ENCODE results near the gene SCIMP.

The SCIMP gene

DNA sequence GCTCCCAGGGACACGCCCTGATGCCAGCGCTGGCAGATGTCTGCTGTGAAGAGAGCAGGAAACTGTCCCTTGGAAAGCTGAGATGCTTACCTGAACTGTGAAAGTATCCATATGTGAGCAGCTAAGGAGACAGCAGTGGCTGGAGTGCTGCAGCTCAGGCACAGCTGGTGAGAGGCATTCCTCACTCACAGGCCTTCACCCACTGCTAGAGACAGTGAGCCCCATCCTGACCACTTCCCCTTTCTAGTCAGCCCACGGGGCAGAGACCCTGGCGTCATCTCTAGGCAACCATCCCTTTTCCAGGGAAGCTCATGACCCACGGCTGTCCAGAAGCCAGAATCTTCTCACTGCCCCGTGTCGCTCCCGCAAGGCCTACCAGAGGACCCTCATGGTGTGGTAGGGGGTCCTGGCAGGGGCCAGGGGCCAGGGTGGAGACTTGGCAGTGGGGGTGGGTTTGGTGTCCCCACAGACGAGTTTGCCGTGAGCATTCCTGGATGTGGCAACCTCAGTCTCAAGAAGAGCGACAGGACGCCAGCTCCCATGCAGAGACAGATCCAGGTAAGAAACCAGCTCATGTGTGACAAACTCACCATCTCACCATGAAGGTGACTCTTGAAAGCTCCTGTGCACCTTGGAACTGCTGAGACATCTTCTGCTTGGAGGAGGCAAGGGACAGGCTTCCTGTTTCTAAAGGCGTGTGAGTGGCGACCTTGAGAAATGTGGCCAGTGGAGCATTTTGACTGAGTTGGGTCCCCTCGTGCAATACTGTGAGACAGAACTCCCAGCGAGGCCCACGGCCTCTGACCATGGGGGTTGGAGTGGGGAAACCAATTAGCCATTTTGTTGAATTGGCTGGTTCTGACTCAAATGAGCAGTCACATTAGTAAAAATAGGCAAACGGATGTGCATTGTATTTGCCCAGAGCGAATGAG, at the start of gene SCIMP:
Gene SCIMP, minus strand, starts transcription at position 216 of the 932 bp plus-strand sequence. Its CDS starts 105 bp downstream, at position 111.
- H3K4me3 ChIP-seq (ENCODE audit: control insufficient read depth, low read depth, low read length) = no peak within 1 kb of the TSS
- DNase-seq (ENCODE audit: low read depth) = no peak
- TF ChIP-seq, protein P1, sequence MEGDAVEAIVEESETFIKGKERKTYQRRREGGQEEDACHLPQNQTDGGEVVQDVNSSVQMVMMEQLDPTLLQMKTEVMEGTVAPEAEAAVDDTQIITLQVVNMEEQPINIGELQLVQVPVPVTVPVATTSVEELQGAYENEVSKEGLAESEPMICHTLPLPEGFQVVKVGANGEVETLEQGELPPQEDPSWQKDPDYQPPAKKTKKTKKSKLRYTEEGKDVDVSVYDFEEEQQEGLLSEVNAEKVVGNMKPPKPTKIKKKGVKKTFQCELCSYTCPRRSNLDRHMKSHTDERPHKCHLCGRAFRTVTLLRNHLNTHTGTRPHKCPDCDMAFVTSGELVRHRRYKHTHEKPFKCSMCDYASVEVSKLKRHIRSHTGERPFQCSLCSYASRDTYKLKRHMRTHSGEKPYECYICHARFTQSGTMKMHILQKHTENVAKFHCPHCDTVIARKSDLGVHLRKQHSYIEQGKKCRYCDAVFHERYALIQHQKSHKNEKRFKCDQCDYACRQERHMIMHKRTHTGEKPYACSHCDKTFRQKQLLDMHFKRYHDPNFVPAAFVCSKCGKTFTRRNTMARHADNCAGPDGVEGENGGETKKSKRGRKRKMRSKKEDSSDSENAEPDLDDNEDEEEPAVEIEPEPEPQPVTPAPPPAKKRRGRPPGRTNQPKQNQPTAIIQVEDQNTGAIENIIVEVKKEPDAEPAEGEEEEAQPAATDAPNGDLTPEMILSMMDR (IDR thresholded peaks at IDR 0.05; ENCODE audit: control insufficient read depth, insufficient read depth, low read depth, low read length, missing control alignments) = no peak

DNA sequence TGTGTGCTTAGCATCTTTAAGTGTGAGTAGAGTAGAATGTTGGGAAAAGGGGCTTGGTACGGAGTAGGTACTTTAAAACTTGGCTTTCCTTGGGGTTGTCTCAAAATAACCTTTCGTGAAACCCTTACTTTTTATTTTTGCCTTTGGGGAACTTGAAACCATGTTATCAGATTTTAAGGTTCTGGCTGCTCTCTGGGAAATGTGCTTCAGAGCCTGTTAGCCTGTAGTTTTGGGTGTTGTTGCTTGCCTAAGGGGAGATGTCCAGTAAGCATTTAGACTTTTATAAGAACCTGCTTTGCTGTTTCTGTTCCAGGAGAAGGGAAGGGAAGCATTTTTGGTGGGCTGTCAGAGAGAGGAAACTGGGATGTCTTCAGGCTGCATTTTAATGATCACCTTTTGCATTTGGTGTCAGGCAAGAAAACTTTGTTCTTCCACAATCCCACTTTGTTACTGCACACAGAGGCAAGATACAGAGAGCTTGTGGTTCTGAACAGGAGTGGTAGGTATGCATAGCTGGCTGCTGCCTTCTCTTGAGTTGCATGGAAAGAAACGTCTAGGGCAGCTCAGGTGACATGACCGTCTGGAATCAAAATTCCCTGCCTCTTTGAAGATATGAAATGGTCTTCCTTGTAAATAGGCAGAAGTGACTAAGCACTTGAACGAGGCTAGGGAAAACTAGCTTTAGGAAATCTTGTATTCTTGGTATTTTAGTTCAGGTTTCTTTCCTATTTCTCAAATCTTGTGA, 49.1 kb upstream of the SCIMP start:
- DNase-seq (ENCODE audit: low read depth) = no peak
- H3K4me3 ChIP-seq (ENCODE audit: control insufficient read depth, low read depth, low read length) = no peak overlapping the region
- TF ChIP-seq, protein P1 (IDR thresholded peaks at IDR 0.05; ENCODE audit: control insufficient read depth, insufficient read depth, low read depth, low read length, missing control alignments) = no peak

DNA sequence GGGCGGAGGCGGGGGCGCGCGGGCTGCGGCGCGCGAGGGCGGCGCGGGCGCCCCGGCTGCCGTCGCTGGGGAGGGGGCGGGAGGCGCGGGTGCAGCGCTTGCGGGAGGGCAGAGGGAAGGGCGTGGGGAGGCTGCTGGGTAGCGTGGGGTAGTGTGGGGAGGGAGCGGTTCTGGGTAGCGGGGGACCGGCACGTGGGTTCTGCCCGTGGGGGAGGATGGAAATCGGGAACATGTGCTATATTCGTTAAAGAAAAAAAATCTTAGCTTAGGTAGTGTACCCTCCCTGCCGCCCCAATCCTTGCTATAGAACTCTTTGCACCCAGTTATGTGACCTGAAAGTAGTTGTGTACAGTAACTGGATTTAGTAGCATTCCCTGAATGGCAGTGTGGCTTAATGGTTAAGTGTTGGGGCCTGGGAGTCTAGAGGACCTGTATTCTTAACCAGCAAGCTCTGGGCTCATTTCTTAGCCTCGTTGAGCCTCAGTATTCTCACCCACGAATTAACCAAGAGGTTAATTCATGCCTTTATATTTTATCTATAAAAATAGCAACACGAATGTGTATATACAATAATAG, 48.1 kb upstream of the SCIMP start:
- H3K4me3 ChIP-seq (ENCODE audit: control insufficient read depth, low read depth, low read length) = peak overlapping the region; percentile 78
- TF ChIP-seq, protein P1 (IDR thresholded peaks at IDR 0.05; ENCODE audit: control insufficient read depth, insufficient read depth, low read depth, low read length, missing control alignments) = no peak
- no peak for DNase-seq (ENCODE audit: low read depth)

DNA sequence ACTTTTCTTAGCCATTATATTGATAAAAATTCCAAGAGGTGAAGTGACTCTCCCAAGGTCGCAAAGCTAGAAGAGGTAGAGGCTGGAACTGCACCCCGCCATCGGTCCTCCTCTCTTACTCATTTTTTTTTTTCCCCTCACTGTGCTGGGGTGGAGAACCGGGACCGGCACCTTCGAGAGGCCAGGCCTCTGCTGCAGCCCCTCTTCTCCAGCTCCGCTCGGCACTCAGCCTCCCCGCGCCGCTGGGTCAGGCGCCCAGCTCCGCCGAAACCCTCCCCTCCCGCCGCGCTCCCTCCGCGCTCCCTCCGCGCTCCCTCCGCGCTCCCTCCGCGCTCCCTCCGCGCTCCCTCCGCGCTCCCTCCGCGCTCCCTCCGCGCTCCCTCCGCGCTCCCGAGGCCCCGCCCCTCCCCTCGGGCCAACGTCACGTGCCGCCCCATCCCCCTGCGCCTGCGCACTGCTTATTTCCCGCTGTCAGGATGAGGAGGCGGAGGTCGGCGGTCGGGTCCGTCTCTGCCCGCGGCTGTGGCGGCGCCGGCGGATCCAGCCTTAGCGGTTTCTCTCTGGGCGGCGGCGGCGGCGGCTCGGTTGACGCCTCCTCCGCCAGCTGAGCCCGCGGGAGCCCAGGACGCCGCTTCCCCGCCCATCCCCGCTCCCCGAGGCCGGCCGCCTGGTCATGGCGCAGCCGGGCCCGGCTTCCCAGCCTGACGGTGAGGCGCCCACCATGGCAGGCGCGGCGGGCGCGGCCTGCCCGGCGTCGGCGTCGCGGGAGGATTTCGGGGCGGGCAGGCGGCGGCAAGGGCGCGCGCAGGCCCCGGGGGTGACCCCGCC, 47.4 kb upstream of the SCIMP start, which contains the start of gene RABEP1:
Gene RABEP1, plus strand, starts transcription at position 471 of the 828 bp plus-strand sequence. Its CDS starts 203 bp downstream, at position 674.
- peak within 1 kb of the TSS; percentile 78 for H3K4me3 ChIP-seq (ENCODE audit: control insufficient read depth, low read depth, low read length)
- DNase-seq (ENCODE audit: low read depth) = peak; percentile 43

DNA sequence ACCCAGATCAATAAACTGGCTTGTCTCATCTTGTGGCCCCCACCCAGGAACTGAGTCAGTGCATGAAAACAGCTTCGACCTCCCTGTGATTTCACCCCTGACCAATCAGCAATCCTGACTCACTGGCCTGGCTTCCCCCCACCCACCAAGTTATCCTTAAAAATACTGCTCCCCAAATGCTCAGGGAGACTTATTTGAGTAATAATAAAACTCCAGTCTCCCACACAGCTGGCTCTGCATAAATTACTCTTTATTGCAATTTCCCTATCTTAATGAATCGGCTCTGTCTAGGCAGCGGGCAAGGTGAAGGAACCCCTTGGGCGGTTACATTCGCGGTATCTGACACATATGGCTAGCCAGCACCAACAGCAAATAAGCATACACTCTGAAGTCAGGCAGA, 37.7 kb upstream of the SCIMP start:
- H3K4me3 ChIP-seq (ENCODE audit: control insufficient read depth, low read depth, low read length) = no peak overlapping the region
- TF ChIP-seq, protein P1 (IDR thresholded peaks at IDR 0.05; ENCODE audit: control insufficient read depth, insufficient read depth, low read depth, low read length, missing control alignments) = no peak
- DNase-seq (ENCODE audit: low read depth) = no peak

More for the DNA sequence above, 47.4 kb upstream of the SCIMP start, which contains the start of gene RABEP1:
- TF ChIP-seq, protein P1 (IDR thresholded peaks at IDR 0.05; ENCODE audit: control insufficient read depth, insufficient read depth, low read depth, low read length, missing control alignments) = peak; percentile 12

Measured in AG09309 (cell line).